ENCODE measurements around the gene FLOT2.
A peak's percentile ranks its signal among the peaks of the same experiment; 100 is the strongest.
"Not testable (repeated sequence)": the region's sequence is repeated elsewhere in the genome, so short reads cannot be mapped to it uniquely, and the experiment has no call there.

The FLOT2 gene

DNA sequence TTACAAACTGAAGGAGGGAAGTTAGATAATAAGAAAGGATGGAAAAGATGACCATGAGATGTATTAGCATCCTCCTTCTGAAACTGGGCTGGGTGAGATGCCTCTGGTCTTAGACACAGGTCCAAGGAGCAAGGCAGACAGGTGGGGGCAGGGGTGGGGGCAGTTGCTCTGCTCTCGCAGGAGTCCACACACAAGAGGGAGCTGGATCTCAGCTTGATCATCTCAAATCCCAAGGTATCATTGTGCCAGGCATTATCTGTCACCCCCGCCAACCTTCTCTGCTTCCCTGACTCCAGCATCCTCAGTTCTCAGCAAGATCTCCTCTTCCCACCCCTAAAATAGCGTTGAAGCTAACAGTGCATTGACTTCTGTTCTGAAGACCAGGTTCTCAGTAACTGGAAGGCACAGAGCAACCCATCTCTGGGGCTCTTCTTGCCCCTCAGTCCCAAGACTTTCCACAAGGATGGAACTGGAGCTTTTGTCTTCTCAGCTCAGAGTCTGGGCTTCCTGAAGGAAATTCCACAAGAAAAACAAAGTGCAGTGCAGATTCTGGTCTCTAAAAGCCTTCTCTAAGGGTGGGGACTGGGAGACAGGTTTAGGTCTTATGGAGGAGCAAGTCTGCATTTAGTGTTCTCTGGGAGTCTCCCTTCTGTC is 1.6 kb downstream of the FLOT2 start:
- DNase-seq (ENCODE audit: low spot score), result no peak

DNA sequence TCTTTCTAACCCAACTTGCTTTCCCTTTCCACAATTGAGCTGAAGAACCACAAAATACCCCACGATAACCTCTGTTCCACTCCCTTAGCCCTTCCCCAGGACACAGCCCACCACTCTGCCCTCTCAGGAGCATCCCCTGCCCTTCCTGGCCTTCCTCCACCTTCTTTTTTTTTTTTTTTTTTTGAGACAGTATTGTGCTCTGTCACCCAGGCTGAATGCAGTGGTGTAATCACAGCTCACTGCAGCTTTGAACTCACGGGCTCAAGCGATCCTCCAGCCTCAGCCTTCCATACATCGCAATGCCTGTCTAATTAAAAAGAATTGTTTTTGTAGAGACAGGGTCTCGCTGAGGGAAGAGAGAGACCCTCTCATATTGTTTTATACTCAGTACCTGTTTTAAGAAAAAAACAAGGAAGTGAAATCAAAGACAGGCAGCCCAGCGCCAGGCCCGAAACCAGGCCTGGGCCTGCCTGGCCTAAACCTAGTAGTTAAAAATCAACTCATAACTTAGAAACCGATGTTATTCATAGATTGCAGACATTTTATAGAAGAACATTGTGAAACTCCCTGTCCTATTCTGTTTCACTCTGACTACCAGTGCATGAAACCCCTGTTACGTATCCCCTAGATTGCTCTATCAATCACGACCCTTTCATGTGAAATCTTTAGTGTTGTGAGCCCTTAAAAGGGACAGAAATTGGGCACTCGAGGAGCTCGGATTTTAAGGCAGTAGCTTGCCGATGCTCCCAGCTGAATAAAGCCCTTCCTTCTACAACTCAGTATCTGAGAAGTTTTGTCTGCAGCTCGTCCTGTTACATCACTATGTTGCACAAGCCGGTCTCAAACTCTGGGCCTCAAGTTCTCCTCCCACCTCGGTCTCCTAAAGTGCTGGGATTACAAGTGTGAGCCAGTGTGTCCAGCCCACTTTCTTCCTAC is 4.0 kb downstream of the FLOT2 start:
- not testable (repeated sequence) for DNase-seq (ENCODE audit: low spot score)

DNA sequence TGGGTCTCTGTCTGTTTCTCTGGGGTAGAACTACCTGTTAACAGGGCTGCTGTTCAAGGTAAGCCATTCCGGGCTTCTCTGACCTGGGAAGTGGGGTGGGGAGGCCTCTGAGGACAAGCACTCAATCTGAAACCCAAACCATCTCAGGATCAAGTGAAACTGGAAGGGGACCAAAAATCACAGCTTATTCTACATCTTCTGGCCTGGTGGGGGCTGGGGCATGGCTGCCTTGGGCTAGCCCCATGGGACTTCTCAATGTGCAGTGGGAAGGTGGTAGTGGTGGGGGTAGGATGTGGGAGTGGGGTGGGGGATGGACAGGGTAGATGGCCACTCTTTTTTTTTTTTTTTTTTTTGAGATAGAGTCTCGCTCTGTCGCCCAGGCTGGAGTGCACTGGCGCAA is 5.5 kb downstream of the FLOT2 start:
- DNase-seq (ENCODE audit: low spot score), result no peak

- no peak for DNase-seq (ENCODE audit: low spot score)
These were observed 6.3 kb downstream of the FLOT2 start for GRCh38 chr17:28891201-28891600.

DNA sequence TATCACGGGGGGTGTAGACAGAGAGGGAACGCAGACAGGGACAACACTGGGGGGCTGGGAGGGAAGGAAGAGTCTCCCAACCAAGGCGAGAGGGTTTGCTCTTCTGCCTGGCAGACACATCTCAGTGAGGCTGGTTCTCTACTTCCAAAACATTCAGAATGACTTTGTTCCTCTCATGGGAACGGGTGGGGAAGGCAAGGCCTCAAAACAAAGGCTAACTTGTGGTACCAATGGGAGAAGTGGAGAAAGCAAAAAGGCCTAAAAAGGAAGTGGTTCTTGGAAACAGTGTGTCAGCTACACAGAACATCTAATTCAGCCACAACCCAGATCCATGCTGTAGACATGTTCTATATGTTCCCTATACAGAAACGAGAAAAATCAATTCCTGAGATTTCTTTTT is 7.5 kb downstream of the FLOT2 start:
- no peak for DNase-seq (ENCODE audit: low spot score)

- no peak for DNase-seq (ENCODE audit: low spot score)
These were observed 8.7 kb downstream of the FLOT2 start for GRCh38 chr17:28888832-28889231.

- no peak for DNase-seq (ENCODE audit: low spot score)
These were observed 9.6 kb downstream of the FLOT2 start for GRCh38 chr17:28887871-28888471.

DNA sequence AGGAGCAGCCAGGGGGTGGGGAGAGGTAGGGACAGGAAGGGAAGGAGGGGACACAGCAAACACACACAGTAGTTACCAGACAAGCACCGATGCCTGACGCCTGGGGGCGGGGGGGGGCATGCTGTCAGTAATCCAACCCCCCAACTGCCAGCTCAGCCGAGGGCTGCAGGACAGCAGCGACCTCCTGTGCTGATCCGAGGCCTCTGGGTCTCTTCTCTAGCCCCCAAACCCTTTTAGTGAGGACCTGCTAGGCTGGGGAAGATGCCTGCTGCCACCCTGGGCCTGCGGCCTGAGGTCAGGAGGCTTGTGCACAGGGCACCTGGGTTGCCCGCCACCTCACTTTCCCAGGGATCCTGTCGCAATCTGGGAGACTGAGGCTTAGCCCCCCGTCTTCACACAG is 11.6 kb downstream of the FLOT2 start:
- no peak for DNase-seq (ENCODE audit: low spot score)

GRCh38 chr17:28885363-28885762 is 12.2 kb downstream of the FLOT2 start:
- no peak for DNase-seq (ENCODE audit: low spot score)

- no peak for DNase-seq (ENCODE audit: low spot score)
These were observed 13.4 kb downstream of the FLOT2 start for GRCh38 chr17:28883967-28884702.

DNA sequence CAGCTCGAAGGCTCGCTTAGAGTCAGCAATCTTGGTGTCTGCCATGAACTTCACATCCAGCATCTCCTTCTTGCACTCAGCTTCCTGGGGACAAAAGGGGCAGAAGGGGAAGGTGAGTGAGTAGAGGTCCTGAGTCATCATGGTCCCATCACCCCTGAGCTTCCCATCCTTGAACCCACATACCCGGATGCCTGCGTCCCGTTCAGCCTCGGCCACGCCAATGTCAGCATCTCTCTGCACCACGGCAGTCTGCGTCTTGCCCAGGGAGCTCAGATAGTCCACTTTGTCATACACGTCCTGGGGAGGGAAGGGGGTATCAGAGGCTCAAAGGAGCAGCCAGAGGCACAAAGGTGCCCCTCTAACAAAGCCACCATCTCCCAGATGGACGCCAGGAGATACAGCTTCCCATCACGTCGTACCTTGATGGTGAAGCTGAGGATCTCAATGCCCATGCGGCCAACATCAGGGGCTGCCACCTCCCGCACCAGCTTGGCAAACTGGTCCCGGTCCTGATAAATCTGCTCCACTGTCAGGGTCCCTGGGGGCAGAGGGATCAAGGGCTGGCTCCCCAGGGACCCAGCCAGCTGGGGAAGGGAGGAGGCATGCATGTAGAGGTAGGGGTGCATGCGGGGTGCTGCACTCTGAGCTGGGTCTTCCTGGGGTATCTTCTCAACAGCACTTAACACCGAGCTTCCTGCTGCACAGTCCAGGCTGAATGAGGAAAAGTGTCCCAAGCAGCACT is 15.2 kb downstream of the FLOT2 start:
- no peak for DNase-seq (ENCODE audit: low spot score)

GRCh38 chr17:28881533-28882056 is 15.9 kb downstream of the FLOT2 start:
- DNase-seq (ENCODE audit: low spot score), result no peak

DNA sequence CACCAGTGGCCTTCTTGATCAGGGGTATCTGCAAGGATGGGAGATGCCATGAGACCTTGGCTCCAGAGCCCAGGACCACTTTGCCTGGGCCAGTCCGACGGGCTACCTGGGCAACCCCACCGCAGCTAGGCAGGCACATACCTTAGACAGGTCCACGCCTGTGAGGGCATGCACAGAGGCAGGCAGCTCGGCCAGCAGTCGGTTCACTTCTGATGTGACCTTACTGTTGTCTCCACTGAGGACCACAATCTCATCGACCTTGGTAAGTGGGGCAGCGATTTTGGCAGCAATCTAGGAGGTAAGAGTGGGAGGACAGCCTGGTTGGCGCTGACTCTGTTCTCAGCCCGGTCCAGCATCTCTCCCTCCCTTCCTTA is 17.0 kb downstream of the FLOT2 start:
- no peak for DNase-seq (ENCODE audit: low spot score)

- peak; percentile 64 for DNase-seq (ENCODE audit: low spot score)
These were observed 17.5 kb downstream of the FLOT2 start for GRCh38 chr17:28879886-28880571.

- DNase-seq (ENCODE audit: low spot score), result peak; percentile 83
These were observed 18.6 kb downstream of the FLOT2 start for GRCh38 chr17:28878981-28879380.

DNA sequence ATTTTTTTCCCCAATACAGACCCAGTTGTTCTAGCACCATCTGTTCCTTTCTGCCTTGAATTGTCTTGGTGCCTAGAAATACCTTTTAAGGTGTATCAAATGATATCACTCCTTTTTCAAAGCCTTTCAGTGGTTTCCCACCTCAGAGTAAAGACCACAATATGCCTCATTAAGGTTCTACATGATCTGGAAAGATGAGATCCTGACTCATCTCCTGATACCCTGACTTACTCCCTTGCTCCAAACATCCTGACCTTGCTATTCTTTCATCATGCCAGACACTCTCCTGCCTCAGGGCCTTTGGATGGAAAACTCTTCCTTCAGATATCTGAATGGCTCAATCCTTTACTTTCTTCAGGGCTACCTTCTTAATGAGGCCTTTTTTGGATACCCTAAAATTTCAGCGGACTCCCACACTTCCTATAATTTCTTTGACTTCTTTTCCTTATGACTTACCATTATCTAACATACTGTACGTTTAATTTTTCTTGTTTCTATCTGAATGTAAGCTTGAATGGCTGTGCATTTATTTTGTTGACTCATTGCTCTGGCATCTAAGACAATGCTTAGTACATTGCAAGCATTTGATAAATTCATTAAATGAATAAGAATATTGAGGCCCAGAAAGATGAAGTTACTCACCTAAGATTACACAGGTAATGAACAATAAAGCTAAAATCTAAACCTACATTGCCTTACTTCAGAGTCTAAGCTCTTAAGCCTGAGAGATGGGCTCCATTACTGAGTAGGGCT is 19.2 kb downstream of the FLOT2 start:
- no peak for DNase-seq (ENCODE audit: low spot score)

- DNase-seq (ENCODE audit: low spot score), result not testable (repeated sequence)
These were observed 20.3 kb downstream of the FLOT2 start for GRCh38 chr17:28877150-28877711.

DNA sequence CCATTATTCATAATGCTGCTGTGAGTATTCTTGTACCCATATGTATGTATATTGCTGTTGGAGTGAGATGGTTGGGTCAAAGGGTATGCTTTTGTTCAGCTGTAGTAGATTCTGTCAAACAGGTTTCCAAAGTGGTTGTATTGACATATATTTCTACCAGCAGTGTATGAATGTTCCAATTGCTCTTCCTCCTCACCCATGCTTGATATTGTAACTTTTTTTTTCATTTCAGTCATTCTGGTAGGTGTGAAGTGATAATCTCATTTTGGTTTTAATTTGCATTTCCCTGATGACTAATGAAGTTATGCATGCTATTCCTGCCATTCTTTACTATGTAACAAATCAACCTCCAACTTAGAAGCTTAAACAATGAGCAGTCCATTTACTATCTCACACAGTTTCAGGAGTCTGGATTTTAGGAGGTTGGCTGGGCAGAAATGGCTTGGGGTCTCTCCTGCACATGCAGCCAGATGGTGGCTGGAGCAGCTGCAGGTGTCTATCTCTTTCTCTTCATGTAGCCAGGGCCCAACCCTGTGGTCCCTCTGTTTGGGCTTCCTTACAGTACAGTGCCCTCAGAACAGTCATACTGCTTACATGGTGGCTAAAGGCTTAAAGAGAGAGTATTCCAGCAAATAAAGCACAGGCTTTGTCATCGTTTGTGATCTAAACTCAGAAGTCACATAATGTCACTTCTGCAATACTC is 21.5 kb downstream of the FLOT2 start:
- peak; percentile 56 for DNase-seq (ENCODE audit: low spot score)

DNA sequence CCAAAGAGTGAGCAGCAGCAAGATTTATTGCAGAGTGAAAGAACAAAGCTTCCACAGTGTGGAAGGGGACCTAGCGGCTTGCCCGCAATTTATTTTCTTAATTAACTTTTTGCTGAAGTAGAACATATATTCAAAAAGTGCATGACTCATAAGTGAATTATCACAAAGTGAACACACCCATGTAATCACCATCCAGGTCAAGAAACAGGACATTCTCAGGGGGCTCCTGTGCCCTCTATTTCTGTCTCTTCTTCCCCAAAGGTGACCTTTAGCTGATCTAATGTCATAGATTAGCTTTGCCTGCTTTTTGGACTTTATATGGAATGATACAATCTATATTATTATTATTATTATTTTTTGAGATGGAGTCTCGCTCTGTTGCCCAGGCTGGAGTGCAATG is 22.8 kb downstream of the FLOT2 start:
- DNase-seq (ENCODE audit: low spot score), result peak; percentile 63
